H1 (cell line): Measurements from ENCODE around the gene YEATS2.

Source experiments
- CBX5 ChIP-seq: fragments of 300-800, 300-1000 bp; sonication (generic); IDR thresholded peaks from 2 replicates; pipeline ENCODE4 v1.7.1; 2016; ENCODE audit warnings: antibody characterized with exemption, low read length, low read depth
- GTF2F1 ChIP-seq: IDR thresholded peaks from 2 replicates; pipeline ENCODE4 v1.6.1; 2012; ENCODE audit warnings: low read depth, low read length, improper control_type of control experiment, borderline replicate concordance
- MAFK ChIP-seq: IDR thresholded peaks from 2 replicates; pipeline ENCODE4 v1.6.1; 2012; ENCODE audit warnings: low read depth, mild to moderate bottlenecking, improper control_type of control experiment, low read length
- POLR2A ChIP-seq, 2 experiments: IDR thresholded peaks; 1 replicate in 1 of 2; 2 replicates in 1 of 2; pipeline ENCODE4 v1.6.1; 2011; ENCODE audit warnings: low read depth in 2 of 2, low read length in 2 of 2, mild to moderate bottlenecking in 2 of 2; ENCODE audit errors: control extremely low read depth in 1 of 2
- POLR2AphosphoS5 ChIP-seq: IDR thresholded peaks from 2 replicates; pipeline ENCODE4 v1.6.1; 2011; ENCODE audit warnings: low read depth, low read length
- RAD21 ChIP-seq, 2 experiments: IDR thresholded peaks in 1 of 2; conservative IDR thresholded peaks in 1 of 2; 2 replicates each; pipeline ENCODE4 v1.6.1; 2011; ENCODE audit warnings: low read depth in 2 of 2, low read length in 2 of 2, improper control_type of control experiment in 1 of 2, inconsistent platforms in 1 of 2, mild to moderate bottlenecking in 1 of 2, moderate library complexity in 1 of 2
- RNF2 ChIP-seq: fragments of 200-900, 300-1000 bp; sonication (generic); IDR thresholded peaks from 2 replicates; pipeline ENCODE4 v1.7.1; 2016; ENCODE audit warnings: borderline replicate concordance, low read depth, mild to moderate bottlenecking, antibody characterized with exemption, low read length; ENCODE audit not compliant: poor library complexity, severe bottlenecking; ENCODE audit errors: missing control alignments
- SP1 ChIP-seq: IDR thresholded peaks from 2 replicates; pipeline ENCODE4 v1.6.1; 2011; ENCODE audit warnings: low read depth, low read length
- TAF1 ChIP-seq: IDR thresholded peaks from 2 replicates; pipeline ENCODE4 v1.6.1; 2011; ENCODE audit warnings: mild to moderate bottlenecking, low read depth, low read length
- TBP ChIP-seq: IDR thresholded peaks from 2 replicates; pipeline ENCODE4 v1.6.1; 2011; ENCODE audit warnings: low read depth, low read length, improper control_type of control experiment
- USF2 ChIP-seq: IDR thresholded peaks from 2 replicates; pipeline ENCODE4 v1.6.1; 2011; ENCODE audit warnings: low read length, improper control_type of control experiment
- TF ChIP-seq, protein P1 (sequence below), 3 experiments: IDR thresholded peaks; 1 replicate in 2 of 3; 2 replicates in 1 of 3; pipeline versions ENCODE4 v1.5.1 to v1.6.1; 2011; ENCODE audit warnings: low read length in 3 of 3, mild to moderate bottlenecking in 3 of 3, inconsistent platforms in 2 of 3, low read depth in 1 of 3, moderate library complexity in 1 of 3; ENCODE audit not compliant: insufficient read depth in 1 of 3; ENCODE audit errors: control extremely low read depth in 1 of 3
- TF ChIP-seq, protein P2 (sequence below): IDR thresholded peaks from 2 replicates; pipeline ENCODE4 v1.6.1; 2012; ENCODE audit warnings: inconsistent platforms

- TF ChIP-seq, protein P1, sequence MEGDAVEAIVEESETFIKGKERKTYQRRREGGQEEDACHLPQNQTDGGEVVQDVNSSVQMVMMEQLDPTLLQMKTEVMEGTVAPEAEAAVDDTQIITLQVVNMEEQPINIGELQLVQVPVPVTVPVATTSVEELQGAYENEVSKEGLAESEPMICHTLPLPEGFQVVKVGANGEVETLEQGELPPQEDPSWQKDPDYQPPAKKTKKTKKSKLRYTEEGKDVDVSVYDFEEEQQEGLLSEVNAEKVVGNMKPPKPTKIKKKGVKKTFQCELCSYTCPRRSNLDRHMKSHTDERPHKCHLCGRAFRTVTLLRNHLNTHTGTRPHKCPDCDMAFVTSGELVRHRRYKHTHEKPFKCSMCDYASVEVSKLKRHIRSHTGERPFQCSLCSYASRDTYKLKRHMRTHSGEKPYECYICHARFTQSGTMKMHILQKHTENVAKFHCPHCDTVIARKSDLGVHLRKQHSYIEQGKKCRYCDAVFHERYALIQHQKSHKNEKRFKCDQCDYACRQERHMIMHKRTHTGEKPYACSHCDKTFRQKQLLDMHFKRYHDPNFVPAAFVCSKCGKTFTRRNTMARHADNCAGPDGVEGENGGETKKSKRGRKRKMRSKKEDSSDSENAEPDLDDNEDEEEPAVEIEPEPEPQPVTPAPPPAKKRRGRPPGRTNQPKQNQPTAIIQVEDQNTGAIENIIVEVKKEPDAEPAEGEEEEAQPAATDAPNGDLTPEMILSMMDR (IDR thresholded peaks at IDR 0.05; ENCODE audit: control extremely low read depth in 1 of 3, insufficient read depth in 1 of 3, low read depth in 1 of 3, low read length in 3 of 3): no peak
- TF ChIP-seq GTF2F1 (no peak), SP1 (no peak), POLR2AphosphoS5 (no peak), RNF2 (no peak), POLR2A (IDR thresholded peaks at IDR 0.05; ENCODE audit: control extremely low read depth in 1 of 2, low read depth in 2 of 2, low read length in 2 of 2) (no peak), TBP (no peak), CBX5 (no peak), TAF1 (no peak), MAFK (no peak), USF2 (no peak), RAD21 (IDR thresholded peaks at IDR 0.05 in 1 of 2, conservative IDR thresholded peaks at IDR 0.05 in 1 of 2; ENCODE audit: low read depth in 2 of 2, low read length in 2 of 2) (no peak)
- TF ChIP-seq, protein P2, sequence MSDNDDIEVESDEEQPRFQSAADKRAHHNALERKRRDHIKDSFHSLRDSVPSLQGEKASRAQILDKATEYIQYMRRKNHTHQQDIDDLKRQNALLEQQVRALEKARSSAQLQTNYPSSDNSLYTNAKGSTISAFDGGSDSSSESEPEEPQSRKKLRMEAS: no peak
These were observed 42.9 kb upstream of the YEATS2 start for GRCh38 chr3:183654727-183655126.
